Pons (tissue), 1 donor: ENCODE data around the gene ENOX1.

Source experiments
- DNase-seq: peaks from one replicate; pipeline ENCODE4 v3.0.0-alpha.2; 2016; ENCODE audit warnings: low spot score

The ENOX1 gene

GRCh38 chr13:43608400-43609137 lies 178.2 kb downstream of the ENOX1 start:
- no peak for DNase-seq

GRCh38 chr13:43597599-43597945 lies 189.2 kb downstream of the ENOX1 start:
- DNase-seq, result no peak

GRCh38 chr13:43596924-43597598 lies 189.7 kb downstream of the ENOX1 start:
- DNase-seq, result no peak

- no peak for DNase-seq
Measured at GRCh38 chr13:43596006-43596405, 190.8 kb downstream of the ENOX1 start.

GRCh38 chr13:43587376-43587775 lies 199.4 kb downstream of the ENOX1 start:
- no peak for DNase-seq

GRCh38 chr13:43584751-43585150 lies 202.0 kb downstream of the ENOX1 start:
- no peak for DNase-seq

- no peak for DNase-seq
Measured at GRCh38 chr13:43583321-43583720, 203.5 kb downstream of the ENOX1 start.

- no peak for DNase-seq
Measured at GRCh38 chr13:43580280-43580679, 206.5 kb downstream of the ENOX1 start.

GRCh38 chr13:43579321-43579720 lies 207.5 kb downstream of the ENOX1 start:
- DNase-seq, result peak; percentile 93

GRCh38 chr13:43574605-43575004 lies 212.2 kb downstream of the ENOX1 start:
- no peak for DNase-seq

GRCh38 chr13:43573802-43574514 lies 212.8 kb downstream of the ENOX1 start:
- peak; percentile 80 for DNase-seq

- peak; percentile 35 for DNase-seq
Measured at GRCh38 chr13:43573361-43573740, 213.4 kb downstream of the ENOX1 start.

GRCh38 chr13:43572656-43573360 lies 214.0 kb downstream of the ENOX1 start:
- DNase-seq, result peak; percentile 65

GRCh38 chr13:43569658-43570057 lies 217.1 kb downstream of the ENOX1 start:
- no peak for DNase-seq

- no peak for DNase-seq
Measured at GRCh38 chr13:43567608-43568007, 219.2 kb downstream of the ENOX1 start.

- peak; percentile 71 for DNase-seq
Measured at GRCh38 chr13:43564952-43565351, 221.8 kb downstream of the ENOX1 start.

GRCh38 chr13:43561081-43561480 lies 225.7 kb downstream of the ENOX1 start:
- DNase-seq, result no peak

- DNase-seq, result no peak
Measured at GRCh38 chr13:43558939-43559338, 227.8 kb downstream of the ENOX1 start.

- DNase-seq, result no peak
Measured at GRCh38 chr13:43558326-43558725, 228.4 kb downstream of the ENOX1 start.

GRCh38 chr13:43555667-43556066 lies 231.1 kb downstream of the ENOX1 start:
- no peak for DNase-seq

- DNase-seq, result no peak
Measured at GRCh38 chr13:43551897-43552456, 234.8 kb downstream of the ENOX1 start.

- DNase-seq, result no peak
Measured at GRCh38 chr13:43546816-43547215, 240.0 kb downstream of the ENOX1 start.
